Kidney (tissue), 14 donors: Measurements from ENCODE around the gene NTSR1. TPM values are rescaled to one million over a fixed set of nuclear protein-coding genes. Genes with fewer than 3 reads are reported as not detected.

ENCODE experiments used
- DNase-seq, 5 donors: peaks; one replicate each; pipeline ENCODE4 v3.0.0-alpha.2; 2013 to 2020
- FAIRE-seq: peaks from 2 replicates; lab custom pipeline; 2012; peaks lifted over from hg19 to GRCh38; lab: Jason Lieb, UNC
- H3K27ac ChIP-seq, 2 donors: one replicate each; pipeline ENCODE4 v1.7.0; 2013; ENCODE audit warnings: low read depth in 2 of 2, low read length in 2 of 2, inconsistent platforms in 1 of 2
- H3K27me3 ChIP-seq: one replicate; pipeline ENCODE4 v1.7.1; 2013; ENCODE audit warnings: low read length, inconsistent platforms; ENCODE audit not compliant: control insufficient read depth, insufficient read depth
- H3K36me3 ChIP-seq, 3 donors: one replicate each; pipeline versions ENCODE4 v1.7.0 to v1.7.1; 2013; ENCODE audit warnings: low read length in 3 of 3, control low read depth in 1 of 3, inconsistent platforms in 1 of 3; ENCODE audit not compliant: insufficient read depth in 3 of 3, control insufficient read depth in 2 of 3
- H3K4me1 ChIP-seq, 3 donors: one replicate each; pipeline versions ENCODE4 v1.7.0 to v1.7.1; 2013; ENCODE audit warnings: low read length in 3 of 3, inconsistent platforms in 1 of 3, low read depth in 1 of 3; ENCODE audit not compliant: control insufficient read depth in 2 of 3, insufficient read depth in 2 of 3
- H3K4me3 ChIP-seq, 3 donors: one replicate each; pipeline versions ENCODE4 v1.7.0 to v1.8.1; 2013; ENCODE audit warnings: low read length in 3 of 3, control low read depth in 1 of 3, inconsistent platforms in 1 of 3
- H3K9ac ChIP-seq, 3 donors: one replicate each; pipeline versions ENCODE4 v1.7.0 to v1.7.1; 2013; ENCODE audit warnings: low read length in 3 of 3, control low read depth in 1 of 3, inconsistent platforms in 1 of 3
- H3K9me3 ChIP-seq, 3 donors: one replicate each; pipeline versions ENCODE4 v1.7.0 to v1.7.1; 2013; ENCODE audit warnings: low read length in 3 of 3, control low read depth in 1 of 3, inconsistent platforms in 1 of 3; ENCODE audit not compliant: control insufficient read depth in 2 of 3, insufficient read depth in 1 of 3
- intact Hi-C: fragments of 100-400 bp; cut with DNase I; formaldehyde crosslinking; loops from one replicate; pipeline ENCODE4 v1.11.1; 2022
- polyA plus RNA-seq: library from polyadenylated mRNA; stranded (reverse); fragments of 350-450 nt; fragmentation: Illumina TruSeq; extraction: RNeasy Lipid Tissue Mini Kit (QIAGEN cat#74804); gene quantifications from one replicate; pipeline ENCODE4 v1.2.3, GENCODE V29; 2014; ENCODE audit warnings: low read depth, low replicate concordance; ENCODE audit not compliant: insufficient read depth
- total RNA-seq: library from RNA; stranded (reverse); fragmentation: NEBNext Ultra II Directional; extraction: Animal tissue kit (Norgen Biotek cat#: 25700); gene quantifications from one replicate; pipeline ENCODE4 v1.2.1, GENCODE V29; 2021
- TF ChIP-seq, protein P1 (sequence below): IDR thresholded peaks from 3 replicates; pipeline ENCODE4 v1.5.1; 2012; ENCODE audit warnings: mild to moderate bottlenecking, moderate library complexity, borderline replicate concordance; ENCODE audit not compliant: insufficient read depth; ENCODE audit errors: extremely low read depth
- donor health status: control.
- donor health status: control.
- donor health status: control.
- donor health status: control.
- donor health status: control.
- donor health status: DM: yes; HTN: yes; CAD: no.
- donor health status: Normal renal cell carcinoma (clear cell type).

The NTSR1 gene
- total and polyA plus RNA-seq, 2 donors from 2014 or later = 0.09 TPM; not detected in 1

DNA sequence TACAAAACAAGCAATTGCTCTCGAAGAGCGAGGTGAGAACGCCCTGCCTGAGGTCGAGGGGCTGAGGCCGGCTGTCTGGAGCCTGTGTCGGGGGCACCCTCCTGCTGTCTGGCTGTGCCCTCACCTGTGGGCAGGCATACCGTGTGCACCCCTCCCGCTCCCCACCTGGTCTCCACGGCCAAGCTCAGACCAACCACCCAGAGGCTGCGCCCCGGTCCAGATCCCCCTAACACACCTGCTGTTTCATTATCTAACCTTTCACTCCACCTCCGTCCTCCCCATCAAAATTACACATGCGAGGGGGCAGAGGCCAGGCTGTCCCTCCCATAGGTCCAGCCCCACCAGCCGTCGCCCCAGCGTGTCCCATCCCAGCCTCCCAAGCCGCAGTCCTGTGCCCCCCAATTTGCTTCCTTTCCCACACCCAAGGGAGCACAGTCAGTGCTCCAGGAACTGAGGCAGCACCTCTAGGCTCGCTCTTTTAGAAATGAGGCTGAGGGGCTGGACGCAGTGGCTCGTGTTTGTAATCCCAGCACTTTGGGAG, 35.2 kb downstream of the NTSR1 start:
- intact Hi-C loops = no loop called here
- no peak for FAIRE-seq

DNA sequence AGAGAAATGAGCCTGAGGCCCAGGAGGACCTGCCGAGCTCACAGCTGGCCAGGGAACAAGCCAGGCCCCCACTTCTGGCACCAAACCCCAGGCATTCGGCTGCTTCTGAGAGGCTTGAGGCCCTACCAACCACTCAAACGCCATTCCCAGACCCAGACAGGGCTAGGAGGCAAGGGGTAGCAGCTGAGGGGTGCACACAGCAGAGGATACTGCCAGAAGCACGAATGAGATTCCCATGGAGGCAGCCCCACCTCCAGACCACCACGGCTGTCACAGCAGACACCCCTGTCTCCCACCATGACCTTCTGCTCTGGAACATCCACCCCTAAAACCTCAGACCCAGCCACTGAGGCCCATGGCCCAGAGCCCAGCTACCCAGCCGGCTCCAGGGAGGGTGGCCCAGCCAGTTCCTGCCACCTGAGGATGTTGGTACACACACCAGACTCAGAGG, 36.1 kb downstream of the NTSR1 start:
- DNase-seq (peak in 1 of 5 donors; percentile 51), FAIRE-seq (no peak)
- intact Hi-C loops = no loop called here
- Histone ChIP-seq H3K9me3 (no peaks in the 10 kb centered on the region), H3K27me3 (no peaks in the 10 kb centered on the region), H3K36me3 (no peaks in the 10 kb centered on the region), H3K4me1 (no peaks in the 10 kb centered on the region), H3K9ac (no peak overlapping the region), H3K4me3 (no peak overlapping the region), H3K27ac (no peak overlapping the region)
- TF ChIP-seq, protein P1, sequence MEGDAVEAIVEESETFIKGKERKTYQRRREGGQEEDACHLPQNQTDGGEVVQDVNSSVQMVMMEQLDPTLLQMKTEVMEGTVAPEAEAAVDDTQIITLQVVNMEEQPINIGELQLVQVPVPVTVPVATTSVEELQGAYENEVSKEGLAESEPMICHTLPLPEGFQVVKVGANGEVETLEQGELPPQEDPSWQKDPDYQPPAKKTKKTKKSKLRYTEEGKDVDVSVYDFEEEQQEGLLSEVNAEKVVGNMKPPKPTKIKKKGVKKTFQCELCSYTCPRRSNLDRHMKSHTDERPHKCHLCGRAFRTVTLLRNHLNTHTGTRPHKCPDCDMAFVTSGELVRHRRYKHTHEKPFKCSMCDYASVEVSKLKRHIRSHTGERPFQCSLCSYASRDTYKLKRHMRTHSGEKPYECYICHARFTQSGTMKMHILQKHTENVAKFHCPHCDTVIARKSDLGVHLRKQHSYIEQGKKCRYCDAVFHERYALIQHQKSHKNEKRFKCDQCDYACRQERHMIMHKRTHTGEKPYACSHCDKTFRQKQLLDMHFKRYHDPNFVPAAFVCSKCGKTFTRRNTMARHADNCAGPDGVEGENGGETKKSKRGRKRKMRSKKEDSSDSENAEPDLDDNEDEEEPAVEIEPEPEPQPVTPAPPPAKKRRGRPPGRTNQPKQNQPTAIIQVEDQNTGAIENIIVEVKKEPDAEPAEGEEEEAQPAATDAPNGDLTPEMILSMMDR = no peak

More for the DNA sequence above, 35.2 kb downstream of the NTSR1 start:
- DNase-seq = peak in 2 of 5 donors; percentile 22 to 56
- Histone ChIP-seq H3K9me3 (no peaks in the 10 kb centered on the region), H3K4me1 (no peaks in the 10 kb centered on the region), H3K36me3 (no peaks in the 10 kb centered on the region), H3K9ac (no peak overlapping the region), H3K27ac (no peak overlapping the region), H3K27me3 (no peaks in the 10 kb centered on the region), H3K4me3 (no peak overlapping the region)
- TF ChIP-seq, protein P1 = no peak

DNA sequence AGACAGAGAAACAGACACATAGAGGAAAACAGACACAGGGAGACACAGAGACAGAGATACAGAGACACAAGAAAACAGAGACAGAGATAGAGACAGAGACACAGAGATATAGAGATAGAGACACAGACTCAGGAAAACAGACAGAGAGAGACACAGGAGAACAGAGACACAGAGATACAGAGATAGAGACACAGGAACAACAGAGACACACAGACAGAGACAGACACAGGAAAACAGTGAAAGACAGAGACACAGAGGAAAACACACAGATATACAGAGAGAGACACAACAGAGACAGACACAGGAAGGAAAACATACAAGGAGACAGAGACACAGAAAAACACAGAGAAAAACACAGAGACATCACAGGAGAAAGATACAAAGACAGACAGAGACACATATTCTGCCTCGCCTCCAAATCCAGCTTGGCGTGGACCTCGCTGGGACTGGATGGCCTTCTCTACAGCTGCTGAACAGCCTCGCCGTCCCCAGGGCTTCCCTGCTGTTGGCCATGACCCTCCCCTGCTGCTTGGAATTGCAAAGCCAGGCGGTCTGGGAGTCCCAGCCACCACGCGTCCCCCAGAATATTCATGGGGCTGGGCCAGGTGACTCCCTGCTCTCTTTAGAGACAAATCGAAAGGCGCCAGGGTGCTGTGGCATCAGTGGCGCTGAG, 36.8 kb downstream of the NTSR1 start:
- Histone ChIP-seq H3K4me3 (no peak overlapping the region), H3K36me3 (no peaks in the 10 kb centered on the region), H3K9ac (no peak overlapping the region), H3K27ac (no peak overlapping the region), H3K27me3 (no peaks in the 10 kb centered on the region), H3K4me1 (no peaks in the 10 kb centered on the region), H3K9me3 (no peaks in the 10 kb centered on the region)
- FAIRE-seq (no peak), DNase-seq (peak in 1 of 5 donors; percentile 56)
- TF ChIP-seq, protein P1 = no peak
- intact Hi-C loops = no loop called here
